ENCODE results near the gene IER5. TPM values are rescaled to one million over a fixed set of nuclear protein-coding genes. Genes with fewer than 3 reads are reported as not detected.
"Not testable (repeated sequence)": the region's sequence is repeated elsewhere in the genome, so short reads cannot be mapped to it uniquely, and the experiment has no call there.

The IER5 gene
- 18.5 and 19.3 TPM in 2 replicates for total RNA-seq

- DNase-seq (ENCODE audit: low read depth in 2 of 2): peak; percentile 90 to 97
Observed at GRCh38 chr1:181088079-181089016, at the start of gene IER5. TSS of gene IER5 (plus strand) at chr1:181088700. CDS start at chr1:181088903, 203 bp downstream.

GRCh38 chr1:181040284-181040865, 48.1 kb upstream of the IER5 start:
- DNase-seq (ENCODE audit: low read depth in 2 of 2): no peak

GRCh38 chr1:181043025-181043888, 45.2 kb upstream of the IER5 start:
- no peak for DNase-seq (ENCODE audit: low read depth in 2 of 2)

DNA sequence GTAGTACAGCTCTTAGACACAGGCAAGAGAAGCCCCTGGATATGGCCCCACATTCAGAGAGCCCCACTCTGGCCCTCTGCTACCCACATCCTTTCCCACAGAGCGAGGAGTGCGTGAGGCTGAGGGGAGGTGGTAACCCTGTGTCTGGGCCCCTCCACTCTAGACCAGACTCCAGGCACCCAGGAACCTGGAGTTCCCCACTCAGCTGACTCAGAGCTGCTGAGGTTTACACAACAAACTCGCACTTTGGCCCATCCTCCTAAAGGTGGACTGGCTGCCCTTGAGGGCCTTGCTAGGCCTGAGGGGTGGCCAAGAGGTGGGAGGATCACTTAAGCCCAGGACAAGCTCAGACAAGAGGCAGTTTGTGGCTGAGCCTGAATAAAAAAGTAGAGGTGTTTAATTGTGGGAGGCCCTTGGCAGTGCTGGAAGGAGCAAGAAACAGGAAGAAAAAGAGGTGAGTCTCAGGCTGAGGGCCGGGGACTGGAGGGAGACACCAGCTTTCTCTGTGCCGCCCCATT, 44.0 kb upstream of the IER5 start:
- no peak for DNase-seq (ENCODE audit: low read depth in 2 of 2)

GRCh38 chr1:181045946-181046345, 42.6 kb upstream of the IER5 start:
- not testable (repeated sequence) for DNase-seq (ENCODE audit: low read depth in 2 of 2)

GRCh38 chr1:181049378-181049777, 39.1 kb upstream of the IER5 start:
- DNase-seq (ENCODE audit: low read depth in 2 of 2): no peak

GRCh38 chr1:181050922-181051321, 37.6 kb upstream of the IER5 start:
- DNase-seq (ENCODE audit: low read depth in 2 of 2): no peak

GRCh38 chr1:181056560-181056959, 31.9 kb upstream of the IER5 start:
- DNase-seq (ENCODE audit: low read depth in 2 of 2): no peak

DNA sequence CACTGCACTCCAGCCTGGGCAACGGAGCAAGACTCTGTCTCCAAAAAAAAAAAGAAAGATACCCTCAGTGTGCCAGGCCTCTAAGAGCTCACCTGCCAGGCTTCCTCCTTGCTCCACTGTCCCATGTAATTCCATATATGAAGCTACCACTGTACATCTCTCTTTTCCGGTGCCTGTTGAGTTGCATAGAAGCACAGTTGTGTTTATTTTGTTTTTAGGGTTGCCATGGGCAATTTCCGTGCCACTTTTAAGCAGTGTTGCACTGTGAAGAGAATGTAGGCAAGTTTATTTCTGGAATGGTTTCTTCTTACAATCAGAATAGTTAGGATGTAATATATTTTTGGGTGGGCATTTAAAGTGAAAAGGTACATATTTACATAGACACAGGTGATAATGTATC, 31.4 kb upstream of the IER5 start:
- peak in 1 of 2 donors; percentile 22 for DNase-seq (ENCODE audit: low read depth in 2 of 2)

- DNase-seq (ENCODE audit: low read depth in 2 of 2): no peak
Observed at GRCh38 chr1:181059435-181059834, 29.1 kb upstream of the IER5 start.

GRCh38 chr1:181060066-181060465, 28.4 kb upstream of the IER5 start:
- no peak for DNase-seq (ENCODE audit: low read depth in 2 of 2)

- not testable (repeated sequence) for DNase-seq (ENCODE audit: low read depth in 2 of 2)
Observed at GRCh38 chr1:181060947-181061346, 27.6 kb upstream of the IER5 start.

DNA sequence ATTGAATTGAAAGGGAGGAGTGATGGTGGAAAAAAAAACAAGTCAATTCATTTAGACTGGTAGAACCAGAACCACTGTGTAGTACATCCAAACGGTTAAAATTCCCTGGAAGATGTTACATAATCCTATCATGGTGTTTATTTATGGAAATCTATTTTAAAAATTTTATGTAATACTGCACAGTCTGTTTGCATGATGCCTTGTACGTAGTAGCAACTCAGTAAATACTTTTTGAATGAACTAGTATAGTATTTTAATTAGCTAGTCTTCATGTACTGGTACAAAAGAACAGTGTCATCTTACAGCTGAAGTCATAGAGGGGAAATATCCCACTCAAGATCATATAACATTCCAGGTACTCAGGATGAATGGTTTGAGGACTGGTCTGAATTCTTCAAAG, 27.0 kb upstream of the IER5 start:
- no peak for DNase-seq (ENCODE audit: low read depth in 2 of 2)

DNA sequence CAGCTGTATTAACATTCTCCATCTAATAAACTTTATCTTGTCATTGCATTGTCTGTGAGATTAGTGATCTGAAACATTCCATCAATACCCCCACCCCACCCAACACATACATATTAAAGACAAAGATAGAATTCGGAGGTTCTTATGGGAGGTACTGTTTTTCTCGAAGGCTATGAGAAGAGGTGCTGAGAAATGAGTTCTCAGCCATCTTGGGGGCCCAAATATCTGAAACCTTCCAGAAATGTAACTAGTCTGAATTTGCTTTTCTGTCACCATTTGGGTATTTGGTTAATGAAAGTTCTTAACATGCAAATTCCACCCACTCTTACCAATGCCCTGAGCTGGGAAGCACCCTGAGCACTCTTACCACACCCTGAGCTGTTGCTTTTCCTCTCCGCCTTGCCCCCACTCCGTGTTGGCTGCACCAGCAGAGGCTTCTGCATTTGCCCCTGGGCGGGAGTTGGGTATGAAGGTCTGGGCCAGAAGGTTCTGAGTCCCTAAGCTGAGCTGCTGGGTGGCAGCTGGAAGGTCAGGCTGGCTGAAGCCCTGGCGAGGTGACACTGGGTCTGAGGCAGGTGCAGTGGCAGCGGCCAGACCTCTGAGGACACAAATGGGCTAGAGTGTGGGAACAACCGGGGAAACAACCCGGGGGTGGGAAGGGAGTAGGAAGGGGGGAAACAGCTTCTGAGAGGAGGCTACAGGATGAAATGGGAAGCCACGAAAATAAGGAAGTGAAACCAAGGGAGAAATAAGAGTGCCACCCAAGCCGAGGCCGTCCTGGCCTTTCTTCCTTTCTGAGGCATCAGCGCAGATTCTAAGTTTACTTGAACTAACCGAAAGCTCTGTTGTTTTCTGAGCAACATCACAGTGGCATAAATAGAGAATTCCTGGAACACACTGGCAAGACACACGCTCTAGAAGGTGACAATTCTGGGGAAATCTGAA, 26.3 kb upstream of the IER5 start:
- DNase-seq (ENCODE audit: low read depth in 2 of 2): no peak

- DNase-seq (ENCODE audit: low read depth in 2 of 2): no peak
Observed at GRCh38 chr1:181062836-181063428, 25.6 kb upstream of the IER5 start.

- DNase-seq (ENCODE audit: low read depth in 2 of 2): no peak
Observed at GRCh38 chr1:181064011-181064623, 24.4 kb upstream of the IER5 start.

DNA sequence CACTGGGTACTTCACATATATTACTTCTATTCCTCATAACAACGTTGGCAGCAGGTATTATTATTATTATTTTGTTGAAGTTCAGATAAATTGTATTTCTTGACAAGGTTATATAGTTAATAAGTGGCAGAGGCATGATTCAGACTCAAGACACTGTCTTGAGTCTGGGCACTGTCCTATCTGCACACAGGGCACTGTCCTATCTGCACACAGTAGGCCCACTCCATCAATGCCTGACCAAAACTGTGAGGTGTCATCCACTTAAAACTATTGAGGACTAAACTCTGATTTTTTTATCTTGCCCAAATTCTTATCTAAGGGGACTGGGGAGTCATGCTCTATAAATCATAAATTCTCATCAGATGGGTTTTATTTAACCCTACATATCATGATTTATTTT, 23.8 kb upstream of the IER5 start:
- no peak for DNase-seq (ENCODE audit: low read depth in 2 of 2)

DNA sequence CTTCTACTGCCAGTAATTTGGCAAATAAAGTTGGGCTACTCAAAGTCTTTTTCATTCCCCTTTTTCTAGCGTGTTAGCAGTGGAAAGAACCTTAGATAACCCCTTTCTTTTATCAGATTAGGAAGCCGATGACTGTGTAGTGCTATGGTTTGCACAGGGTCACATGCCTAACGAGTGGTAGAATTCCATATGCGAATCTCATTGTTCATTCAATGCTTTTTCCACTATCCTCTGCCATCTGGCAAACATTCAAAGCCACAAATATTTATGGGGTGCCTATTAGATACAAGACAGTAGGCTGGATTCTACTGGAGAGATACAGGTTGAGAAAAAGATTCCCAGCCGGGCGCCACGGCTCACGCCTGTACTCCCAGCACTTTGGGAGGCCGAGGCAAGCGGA, 14.9 kb upstream of the IER5 start:
- DNase-seq (ENCODE audit: low read depth in 2 of 2): peak; percentile 92 to 95

GRCh38 chr1:181075766-181076350, 12.6 kb upstream of the IER5 start:
- DNase-seq (ENCODE audit: low read depth in 2 of 2): no peak

Data from dermis microvascular lymphatic vessel endothelial cell (primary cell).